B cell (primary cell): ENCODE measurements around the gene TRIM50. TPM values are rescaled to one million over a fixed set of nuclear protein-coding genes. Genes with fewer than 3 reads are reported as not detected.
"Not testable (repeated sequence)": the region's sequence is repeated elsewhere in the genome, so short reads cannot be mapped to it uniquely, and the experiment has no call there.

ENCODE experiments used
- ATAC-seq: fragments of 200-7000 bp; cut with Tn5 transposase; one replicate; pipeline ENCODE4 v1.10.0; 2021; ENCODE audit warnings: low read depth, mild to moderate bottlenecking, moderate number of reproducible peaks, moderate library complexity
- CTCF ChIA-PET: fragments of 350-600 bp; sonication (Branson Sonifier 250); formaldehyde crosslinking; loops from one replicate; lab custom pipeline; 2021; ENCODE audit warnings: antibody characterized with exemption, inconsistent platforms; lab: Charles Lee
- POLR2A ChIA-PET: fragments of 350-600 bp; sonication (Branson Sonifier 250); formaldehyde crosslinking; loops from one replicate; lab custom pipeline; 2021; ENCODE audit warnings: antibody characterized with exemption; lab: Charles Lee
- DNase-seq: peaks from one replicate; pipeline ENCODE4 v3.0.0; 2013
- H2AFZ ChIP-seq: 2 replicates; pipeline ENCODE4 v1.6.1; 2012; ENCODE audit warnings: mild to moderate bottlenecking, low read depth, low read length; ENCODE audit not compliant: insufficient read depth, poor library complexity, severe bottlenecking
- H3K27ac ChIP-seq, 2 donors: 1 replicate in 1 of 2; 2 replicates in 1 of 2; pipeline ENCODE4 v1.5.1; 2012 to 2013; ENCODE audit warnings: low read length in 2 of 2, mild to moderate bottlenecking in 2 of 2, moderate library complexity in 1 of 2
- H3K27me3 ChIP-seq, 4 experiments: fragments of 200-600 bp in 1 of 4; sonication (generic) in 1 of 4; replicated peaks in 1 of 4; 1 replicate in 2 of 4; 2 replicates in 2 of 4; pipeline versions ENCODE4 v1.6.1 to v1.7.0; 2013 to 2016; ENCODE audit warnings: low read length in 3 of 4, mild to moderate bottlenecking in 2 of 4, mixed read lengths in 1 of 4, moderate library complexity in 1 of 4; ENCODE audit not compliant: insufficient read depth in 4 of 4, control insufficient read depth in 3 of 4; ENCODE audit errors: control extremely low read depth in 1 of 4
- H3K36me3 ChIP-seq, 2 experiments: replicated peaks in 1 of 2; 1 replicate in 1 of 2; 2 replicates in 1 of 2; pipeline versions ENCODE4 v1.6.1 to v1.7.1; 2013; ENCODE audit warnings: low read length in 1 of 2; ENCODE audit not compliant: insufficient read depth in 2 of 2, control insufficient read depth in 1 of 2; ENCODE audit errors: control extremely low read depth in 1 of 2, extremely low read depth in 1 of 2
- H3K4me1 ChIP-seq, 2 donors: fragments of 200-600 bp in 1 of 2; sonication (generic) in 1 of 2; 1 replicate in 1 of 2; 2 replicates in 1 of 2; pipeline versions ENCODE4 v1.5.1 to v1.6.1; 2013 to 2017; ENCODE audit warnings: low read length in 2 of 2; ENCODE audit not compliant: control insufficient read depth in 2 of 2, insufficient read depth in 2 of 2
- H3K4me2 ChIP-seq: replicated peaks from 2 replicates; pipeline ENCODE3; 2012; ENCODE audit warnings: mild to moderate bottlenecking, low read depth, low read length; ENCODE audit not compliant: poor library complexity, severe bottlenecking
- H3K4me3 ChIP-seq, 5 experiments: fragments of 200-600 bp in 1 of 5; sonication (generic) in 1 of 5; 1 replicate in 3 of 5; 2 replicates in 2 of 5; pipeline versions ENCODE4 v1.5.1 to v1.7.0; 2011 to 2016; ENCODE audit warnings: low read length in 4 of 5, mild to moderate bottlenecking in 4 of 5, low read depth in 2 of 5, control low read depth in 1 of 5, moderate library complexity in 1 of 5; ENCODE audit not compliant: insufficient read depth in 1 of 5; ENCODE audit errors: control extremely low read depth in 1 of 5, extremely low read depth in 1 of 5
- H3K79me2 ChIP-seq: fragments of 200-600 bp; sonication (generic); one replicate; pipeline ENCODE4 v1.6.0; 2016; ENCODE audit warnings: low read length; ENCODE audit not compliant: control insufficient read depth, insufficient read depth
- H3K9ac ChIP-seq: fragments of 200-600 bp; sonication (generic); 2 replicates; pipeline ENCODE4 v1.6.1; 2017; ENCODE audit warnings: mild to moderate bottlenecking, low read length, moderate library complexity
- H3K9me3 ChIP-seq, 3 donors: one replicate each; pipeline versions ENCODE4 v1.6.1 to v1.7.1; 2013; ENCODE audit warnings: low read length in 2 of 3; ENCODE audit not compliant: control insufficient read depth in 2 of 3, insufficient read depth in 1 of 3; ENCODE audit errors: control extremely low read depth in 1 of 3
- H4K20me1 ChIP-seq: 2 replicates; pipeline ENCODE4 v1.6.0; 2012; ENCODE audit warnings: mild to moderate bottlenecking, low read length; ENCODE audit not compliant: insufficient read depth, control insufficient read depth, poor library complexity, severe bottlenecking
- H3K27ac Mint-ChIP-seq: one replicate; pipeline ENCODE4 v1.8.0; 2021; ENCODE audit warnings: mixed read lengths
- H3K27me3 Mint-ChIP-seq: one replicate; pipeline ENCODE4 v1.8.0; 2021; ENCODE audit warnings: mixed read lengths
- H3K4me1 Mint-ChIP-seq: one replicate; pipeline ENCODE4 v1.8.0; 2021; ENCODE audit warnings: mixed read lengths
- H3K4me3 Mint-ChIP-seq: one replicate; pipeline ENCODE4 v1.8.0; 2021; ENCODE audit warnings: mixed read lengths
- H3K9me3 Mint-ChIP-seq: one replicate; pipeline ENCODE4 v1.8.0; 2022; ENCODE audit warnings: mixed read lengths; ENCODE audit not compliant: insufficient read depth
- EZH2 ChIP-seq: IDR thresholded peaks from 2 replicates; pipeline ENCODE4 v1.6.1; 2012; ENCODE audit warnings: borderline replicate concordance, low read depth, mild to moderate bottlenecking, moderate library complexity, low read length; ENCODE audit not compliant: insufficient read depth, poor library complexity, severe bottlenecking
- WGBS: methylation state at CpG from one replicate; pipeline ENCODE4 v1.1.5; 2013; ENCODE audit warnings: missing lambda C conversion rate; ENCODE audit not compliant: insufficient coverage; 5-methylcytosine and 5-hydroxymethylcytosine counted together
- intact Hi-C: fragments of 100-400 bp; cut with micrococcal nuclease; formaldehyde crosslinking; loops from one replicate; pipeline ENCODE4 v1.10.0; 2022
- polyA plus RNA-seq: library from polyadenylated mRNA; depleted of rRNA; stranded (reverse); fragments of >200 nt; gene quantifications from 2 replicates; pipeline ENCODE4 v1.2.3, GENCODE V29; 2012
- total RNA-seq, 2 donors: library from RNA; stranded (reverse); fragments of 120-200 nt in 1 of 2; gene quantifications; 1 replicate in 1 of 2; 2 replicates in 1 of 2; pipeline versions ENCODE4 v1.2.3 to v1.2.4, GENCODE V29; 2013 to 2022
- TF ChIP-seq, protein P1 (sequence below): fragments of 200-600 bp; IDR thresholded peaks from one replicate; pipeline ENCODE4 v1.8.0; 2022; ENCODE audit warnings: antibody characterized with exemption, mild to moderate bottlenecking

TRIM50 gene
- total and polyA plus RNA-seq, 2 donors (not counting 1 experiment from before 2014, with no cell fraction given) = not detected

DNA sequence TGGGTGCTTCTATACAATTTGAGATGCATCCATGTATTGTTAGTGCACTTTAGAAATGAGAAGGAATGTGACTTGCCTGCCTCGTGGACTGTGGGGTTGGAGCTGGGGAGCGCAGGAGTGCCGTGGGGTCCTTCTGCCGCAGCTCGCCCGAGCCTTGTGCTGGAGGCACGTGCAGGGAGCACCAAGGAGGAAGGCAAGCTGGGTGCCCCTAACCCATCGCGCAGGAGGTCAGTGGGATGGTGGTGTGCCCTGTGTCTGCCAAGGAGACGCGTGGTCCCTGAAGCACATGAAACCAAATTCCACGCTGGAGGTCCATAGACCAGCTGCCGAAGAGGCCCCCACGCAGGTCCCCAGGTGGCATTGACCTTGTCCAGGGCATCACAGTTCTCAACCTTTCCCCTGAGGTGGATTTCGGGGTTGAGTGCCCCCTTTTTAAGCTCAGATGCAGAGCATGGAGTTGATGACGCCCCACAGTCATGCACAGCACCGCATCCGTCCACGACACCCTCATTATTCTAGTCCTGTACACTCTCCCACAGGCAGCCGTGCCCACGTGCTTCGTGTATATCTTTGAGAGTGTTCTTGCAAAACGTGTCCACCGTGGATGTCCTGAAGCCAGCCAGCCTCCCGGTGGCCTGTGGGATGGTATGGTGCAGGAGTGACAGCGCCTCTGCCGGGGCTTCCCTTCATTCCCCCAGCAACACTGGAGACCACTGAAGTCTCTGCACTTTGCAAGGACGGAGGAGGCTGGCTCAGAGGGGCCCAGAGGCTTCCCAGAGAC, 35.5 kb upstream of the TRIM50 start:
- H3K9me3 ChIP-seq = peaks cover 0 to 10% (median 0%) of the 10 kb centered on the region in 3 donors
- no peaks in the 10 kb centered on the region for H3K9me3 Mint-ChIP-seq
- ChIA-PET CTCF (no interaction called here), POLR2A (no interaction called here)
- no peak for DNase-seq
- intact Hi-C loops = no loop called here
- no peak overlapping the region for H3K4me3 ChIP-seq
- H3K36me3 ChIP-seq = no peaks in the 10 kb centered on the region
- TF ChIP-seq EZH2 = no peak
- TF ChIP-seq, protein P1, sequence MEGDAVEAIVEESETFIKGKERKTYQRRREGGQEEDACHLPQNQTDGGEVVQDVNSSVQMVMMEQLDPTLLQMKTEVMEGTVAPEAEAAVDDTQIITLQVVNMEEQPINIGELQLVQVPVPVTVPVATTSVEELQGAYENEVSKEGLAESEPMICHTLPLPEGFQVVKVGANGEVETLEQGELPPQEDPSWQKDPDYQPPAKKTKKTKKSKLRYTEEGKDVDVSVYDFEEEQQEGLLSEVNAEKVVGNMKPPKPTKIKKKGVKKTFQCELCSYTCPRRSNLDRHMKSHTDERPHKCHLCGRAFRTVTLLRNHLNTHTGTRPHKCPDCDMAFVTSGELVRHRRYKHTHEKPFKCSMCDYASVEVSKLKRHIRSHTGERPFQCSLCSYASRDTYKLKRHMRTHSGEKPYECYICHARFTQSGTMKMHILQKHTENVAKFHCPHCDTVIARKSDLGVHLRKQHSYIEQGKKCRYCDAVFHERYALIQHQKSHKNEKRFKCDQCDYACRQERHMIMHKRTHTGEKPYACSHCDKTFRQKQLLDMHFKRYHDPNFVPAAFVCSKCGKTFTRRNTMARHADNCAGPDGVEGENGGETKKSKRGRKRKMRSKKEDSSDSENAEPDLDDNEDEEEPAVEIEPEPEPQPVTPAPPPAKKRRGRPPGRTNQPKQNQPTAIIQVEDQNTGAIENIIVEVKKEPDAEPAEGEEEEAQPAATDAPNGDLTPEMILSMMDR = no peak
- H3K27me3 Mint-ChIP-seq = peaks cover 15% of the 10 kb centered on the region
- H3K9ac ChIP-seq = no peak overlapping the region
- H3K27ac Mint-ChIP-seq = peak overlapping the region; percentile 37
- no peaks in the 10 kb centered on the region for H4K20me1 ChIP-seq
- H3K4me2 ChIP-seq = no peak overlapping the region
- peaks cover 16% of the 10 kb centered on the region for H3K4me1 Mint-ChIP-seq
- H2AFZ ChIP-seq = no peak overlapping the region
- H3K4me1 ChIP-seq = peaks cover 4 to 13% of the 10 kb centered on the region in 2 donors
- H3K27me3 ChIP-seq = peaks cover 0 to 9% (median 3%) of the 10 kb centered on the region in 4 experiments
- no peaks in the 10 kb centered on the region for H3K79me2 ChIP-seq
- no peak for ATAC-seq
- no peak overlapping the region for H3K27ac ChIP-seq
- 93% methylated on average over 17 of the region's 28 CpGs for WGBS
- no peak overlapping the region for H3K4me3 Mint-ChIP-seq

DNA sequence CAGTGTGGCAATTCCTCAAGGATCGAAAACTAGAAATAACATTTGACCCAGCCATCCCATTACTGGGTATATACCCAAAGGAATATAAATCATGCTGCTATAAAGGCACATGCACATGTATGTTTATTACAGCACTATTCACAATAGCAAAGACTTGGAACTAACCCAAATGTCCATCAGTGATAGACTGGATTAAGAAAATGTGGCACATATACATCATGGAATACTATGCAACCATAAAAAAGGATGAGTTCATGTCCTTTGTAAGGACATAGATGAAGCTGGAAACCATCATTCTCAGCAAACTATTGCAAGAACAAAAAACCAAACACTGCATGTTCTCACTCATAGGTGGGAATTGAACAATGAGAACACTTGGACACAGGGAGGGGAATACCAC, 32.7 kb upstream of the TRIM50 start:
- H3K79me2 ChIP-seq, DNase-seq, H2AFZ ChIP-seq, H3K4me3 ChIP-seq, intact Hi-C loops, H3K9me3 Mint-ChIP-seq, POLR2A ChIA-PET, H3K27ac ChIP-seq, H3K9ac ChIP-seq, CTCF ChIA-PET, H4K20me1 ChIP-seq, H3K4me2 ChIP-seq, H3K9me3 ChIP-seq, H3K36me3 ChIP-seq, H3K4me1 ChIP-seq, ATAC-seq, H3K27ac Mint-ChIP-seq, H3K4me1 Mint-ChIP-seq, H3K4me3 Mint-ChIP-seq: not testable (repeated sequence)
- no CpG with 5 or more reads among the region's 1 CpG for WGBS
- peaks cover 0 to 11% (median 3%) of the 10 kb centered on the region in 4 experiments for H3K27me3 ChIP-seq
- H3K27me3 Mint-ChIP-seq = peaks cover 15% of the 10 kb centered on the region
